Measurements from ENCODE around the gene S100A7. TPM values are rescaled to one million over a fixed set of nuclear protein-coding genes. Genes with fewer than 3 reads are reported as not detected.
"Not testable (repeated sequence)": the region's sequence is repeated elsewhere in the genome, so short reads cannot be mapped to it uniquely, and the experiment has no call there.

Gene S100A7
- polyA plus RNA-seq, 1 donor: not detected

- no peak for DNase-seq
These were observed 16.1 kb upstream of the S100A7 start for GRCh38 chr1:153476491-153477093.

- no peak for DNase-seq
These were observed 14.8 kb upstream of the S100A7 start for GRCh38 chr1:153475282-153475681.

GRCh38 chr1:153474347-153474746 lies 13.9 kb upstream of the S100A7 start:
- DNase-seq: no peak

DNA sequence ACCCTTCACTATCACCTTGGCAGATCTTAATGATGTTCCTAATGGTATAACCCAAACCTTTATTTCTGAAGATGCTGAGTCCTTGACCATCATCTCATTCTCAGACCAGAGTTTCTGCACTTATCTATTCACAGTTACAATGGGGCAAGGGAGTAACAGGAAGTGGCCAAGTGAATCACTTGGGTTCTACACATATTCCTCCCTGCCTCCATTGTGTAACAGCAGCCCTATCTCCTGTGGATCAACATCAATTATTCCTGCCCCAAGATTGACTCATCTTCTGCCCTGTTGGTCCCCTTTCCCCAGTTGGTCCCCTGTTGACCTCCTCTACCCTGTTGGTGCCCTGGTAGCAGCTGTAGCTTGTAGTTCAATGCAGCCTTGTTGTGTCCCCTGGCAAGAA lies 10.3 kb upstream of the S100A7 start:
- no peak for DNase-seq

- peak; percentile 22 for DNase-seq
These were observed 6.5 kb upstream of the S100A7 start for GRCh38 chr1:153466908-153467307.

GRCh38 chr1:153465811-153466636 lies 5.6 kb upstream of the S100A7 start:
- peak; percentile 38 for DNase-seq

GRCh38 chr1:153462741-153463140 lies 2.3 kb upstream of the S100A7 start:
- not testable (repeated sequence) for DNase-seq

- no peak for DNase-seq
These were observed 796 bp downstream of the S100A7 start for GRCh38 chr1:153459655-153460054.

- DNase-seq: no peak
These were observed 4.1 kb downstream of the S100A7 start for GRCh38 chr1:153456396-153456795.

GRCh38 chr1:153448851-153449250 lies 11.6 kb downstream of the S100A7 start:
- not testable (repeated sequence) for DNase-seq

GRCh38 chr1:153447498-153448170 lies 12.8 kb downstream of the S100A7 start:
- no peak for DNase-seq

GRCh38 chr1:153444078-153444477 lies 16.4 kb downstream of the S100A7 start:
- no peak for DNase-seq

- DNase-seq: no peak
These were observed 17.0 kb downstream of the S100A7 start for GRCh38 chr1:153443486-153443885.

GRCh38 chr1:153441238-153441755 lies 19.2 kb downstream of the S100A7 start:
- no peak for DNase-seq

GRCh38 chr1:153439273-153439672 lies 21.2 kb downstream of the S100A7 start:
- no peak for DNase-seq

GRCh38 chr1:153438599-153438998 lies 21.9 kb downstream of the S100A7 start:
- DNase-seq: no peak

DNA sequence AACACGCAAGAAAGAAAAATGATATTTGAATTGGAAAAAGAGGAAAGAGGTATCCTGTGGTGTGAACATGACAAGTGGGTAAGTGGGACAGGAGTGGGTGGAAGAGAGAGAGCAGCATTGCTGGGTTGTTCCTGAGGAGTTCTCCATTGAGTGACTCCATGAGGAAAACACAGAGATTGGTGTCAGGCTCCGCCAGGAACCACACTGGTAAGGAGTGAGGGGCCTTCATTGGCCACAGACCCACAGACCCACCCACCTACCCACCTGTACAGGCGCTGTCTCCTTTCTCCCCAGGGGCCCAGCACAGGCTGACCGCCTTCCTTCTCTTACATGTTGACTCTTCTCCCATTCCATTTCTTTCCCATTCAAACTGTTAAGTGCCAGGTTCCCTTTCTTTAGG lies 23.2 kb downstream of the S100A7 start:
- DNase-seq: no peak

DNA sequence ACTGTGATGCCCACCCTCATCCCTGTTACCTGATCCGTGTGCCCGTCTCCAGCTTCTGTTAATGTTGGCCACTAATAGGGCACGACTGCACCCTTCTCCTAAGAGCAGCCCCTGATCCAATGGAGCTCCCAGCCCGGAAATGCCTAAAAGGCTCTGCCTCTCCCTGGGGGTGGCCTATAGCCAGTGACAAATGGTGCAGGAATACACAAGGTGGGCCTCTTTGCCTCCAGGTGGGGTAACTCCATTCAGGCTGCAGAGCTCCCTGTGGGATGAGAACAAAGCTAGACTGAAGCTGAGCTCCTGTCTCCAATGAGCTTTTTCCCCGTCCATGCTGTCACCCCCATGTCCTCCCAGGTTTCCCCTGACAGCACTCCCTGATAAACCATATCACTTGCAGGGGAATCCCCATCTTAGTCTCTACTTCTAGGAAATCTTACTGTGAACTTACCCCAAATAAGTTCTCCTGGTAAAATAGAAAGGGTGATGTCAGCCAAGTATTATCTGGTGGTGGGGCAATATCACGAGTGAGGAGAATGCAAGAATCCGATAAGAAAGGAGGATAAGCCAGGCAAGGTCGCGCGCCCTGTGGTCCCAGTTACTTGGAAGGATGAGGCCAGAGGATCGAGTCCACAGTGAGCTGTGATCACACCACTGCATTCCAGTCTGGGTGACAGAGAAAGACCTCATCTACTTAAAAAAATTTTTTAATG lies 25.6 kb downstream of the S100A7 start:
- DNase-seq: no peak

- DNase-seq: no peak
These were observed 27.4 kb downstream of the S100A7 start for GRCh38 chr1:153432874-153433681.

DNA sequence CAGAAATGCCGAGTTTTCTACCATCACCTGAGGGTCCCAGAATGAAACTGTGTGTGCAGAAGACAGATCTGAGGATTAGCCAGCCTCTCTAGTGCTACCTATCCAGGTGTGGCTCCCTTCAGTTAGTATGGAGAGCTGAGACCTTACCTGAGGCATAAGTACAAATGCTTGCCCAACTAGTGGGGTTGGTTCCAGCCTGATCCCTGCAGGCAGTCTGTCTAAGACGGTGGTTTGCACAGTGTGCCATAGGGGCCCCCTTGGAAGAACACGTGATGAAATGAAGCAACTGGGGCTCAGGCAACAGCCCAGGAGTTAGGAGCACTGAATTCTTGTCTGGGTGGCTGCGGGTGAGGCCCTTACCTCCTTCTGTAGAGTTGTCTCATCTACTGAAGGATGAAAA lies 28.5 kb downstream of the S100A7 start:
- no peak for DNase-seq

GRCh38 chr1:153431427-153431826 lies 29.0 kb downstream of the S100A7 start:
- DNase-seq: no peak

GRCh38 chr1:153431002-153431401 lies 29.4 kb downstream of the S100A7 start:
- DNase-seq: no peak
